GM19240 (cell line): ENCODE measurements around the gene NENF.
"Not testable (repeated sequence)": the region's sequence is repeated elsewhere in the genome, so short reads cannot be mapped to it uniquely, and the experiment has no call there.

Experiments used
- DNase-seq: peaks from one replicate; pipeline ENCODE4 v3.0.0; 2011; ENCODE audit warnings: low spot score; ENCODE audit not compliant: insufficient read length

Gene NENF

GRCh38 chr1:212459656-212460055 lies 26.9 kb downstream of the NENF start:
- no peak for DNase-seq

- no peak for DNase-seq
These were observed 27.7 kb downstream of the NENF start for GRCh38 chr1:212460376-212460775.

- DNase-seq: no peak
These were observed 29.4 kb downstream of the NENF start for GRCh38 chr1:212461916-212462660.

GRCh38 chr1:212463565-212464285 lies 31.0 kb downstream of the NENF start:
- DNase-seq: no peak

- DNase-seq: no peak
These were observed 32.6 kb downstream of the NENF start for GRCh38 chr1:212465311-212465710.

- DNase-seq: no peak
These were observed 33.7 kb downstream of the NENF start for GRCh38 chr1:212466437-212466836.

GRCh38 chr1:212466898-212467650 lies 34.4 kb downstream of the NENF start:
- DNase-seq: no peak

GRCh38 chr1:212467843-212468482 lies 35.2 kb downstream of the NENF start:
- no peak for DNase-seq

- no peak for DNase-seq
These were observed 37.3 kb downstream of the NENF start for GRCh38 chr1:212470059-212470458.

GRCh38 chr1:212471286-212471685 lies 38.6 kb downstream of the NENF start:
- no peak for DNase-seq

GRCh38 chr1:212471891-212472675 lies 39.4 kb downstream of the NENF start:
- no peak for DNase-seq

- no peak for DNase-seq
These were observed 41.0 kb downstream of the NENF start for GRCh38 chr1:212473729-212474128.

GRCh38 chr1:212475151-212475550 lies 42.4 kb downstream of the NENF start:
- no peak for DNase-seq

GRCh38 chr1:212475831-212476230 lies 43.1 kb downstream of the NENF start:
- DNase-seq: not testable (repeated sequence)

- DNase-seq: peak; percentile 97
These were observed 44.4 kb downstream of the NENF start for GRCh38 chr1:212477014-212477679.

- no peak for DNase-seq
These were observed 45.2 kb downstream of the NENF start for GRCh38 chr1:212477680-212478466.

- no peak for DNase-seq
These were observed 45.8 kb downstream of the NENF start for GRCh38 chr1:212478467-212479025.

- no peak for DNase-seq
These were observed 46.5 kb downstream of the NENF start for GRCh38 chr1:212479188-212479587.
